HepG2 (cell line): ENCODE data around the gene PRR19. TPM values are rescaled to one million over a fixed set of nuclear protein-coding genes. Genes with fewer than 3 reads are reported as not detected.

ENCODE experiments used
- ATM ChIP-seq: fragments of 450-650 bp; IDR thresholded peaks from 2 replicates; pipeline ENCODE4 v1.7.1; 2017; ENCODE audit warnings: mild to moderate bottlenecking, borderline replicate concordance
- ELF4 ChIP-seq: sonication (generic); formaldehyde crosslinking; IDR thresholded peaks from 2 replicates; pipeline ENCODE4 v1.5.0; 2020; ENCODE audit warnings: missing genetic modification reagents, mild to moderate bottlenecking, moderate library complexity, borderline replicate concordance
- GTF3A ChIP-seq: sonication (generic); formaldehyde crosslinking; conservative IDR thresholded peaks from 2 replicates; pipeline ENCODE4 v1.4.0; 2020; ENCODE audit warnings: mild to moderate bottlenecking, missing genetic modification reagents
- HNF4G ChIP-seq, 2 experiments: sonication (generic) in 1 of 2; formaldehyde crosslinking in 1 of 2; IDR thresholded peaks; 2 replicates each; pipeline versions ENCODE4 v1.4.0 to v1.6.1; 2011 to 2020; ENCODE audit warnings: borderline replicate concordance in 2 of 2, low read depth in 2 of 2, mild to moderate bottlenecking in 2 of 2, low read length in 1 of 2, missing genetic modification reagents in 1 of 2, moderate library complexity in 1 of 2
- IRF2 ChIP-seq: IDR thresholded peaks from 2 replicates; pipeline ENCODE4 v1.6.1; 2018; ENCODE audit warnings: missing genetic modification reagents, missing compliant biosample characterization
- KDM6A ChIP-seq: IDR thresholded peaks from 2 replicates; pipeline ENCODE4 v1.6.1; 2016; ENCODE audit warnings: low read depth
- MZF1 ChIP-seq: sonication (generic); formaldehyde crosslinking; IDR thresholded peaks from 2 replicates; pipeline ENCODE4 v1.8.1; 2023; ENCODE audit warnings: mild to moderate bottlenecking, missing genetic modification reagents, borderline replicate concordance
- NCOA1 ChIP-seq: sonication (generic); formaldehyde crosslinking; IDR thresholded peaks from 2 replicates; pipeline ENCODE4 v1.9.0; 2021; ENCODE audit warnings: missing genetic modification reagents
- NFRKB ChIP-seq: fragments of 450-650 bp; IDR thresholded peaks from 2 replicates; pipeline ENCODE4 v1.6.1; 2017
- PAWR ChIP-seq: sonication (generic); formaldehyde crosslinking; IDR thresholded peaks from 2 replicates; pipeline ENCODE4 v1.4.0; 2020; ENCODE audit warnings: missing genetic modification reagents, mild to moderate bottlenecking, borderline replicate concordance
- TCF12 ChIP-seq, 2 experiments: fragments of 450-650 bp in 1 of 2; sonication (generic) in 1 of 2; formaldehyde crosslinking in 1 of 2; IDR thresholded peaks; 2 replicates each; pipeline versions ENCODE4 v1.6.1 to v1.8.0; 2017 to 2022; ENCODE audit warnings: antibody characterized with exemption in 1 of 2, mild to moderate bottlenecking in 1 of 2, missing genetic modification reagents in 1 of 2, moderate library complexity in 1 of 2
- ZFP41 ChIP-seq: sonication (generic); formaldehyde crosslinking; IDR thresholded peaks from 2 replicates; pipeline ENCODE4 v1.4.0; 2020; ENCODE audit warnings: mild to moderate bottlenecking, missing genetic modification reagents, borderline replicate concordance
- ZFY ChIP-seq: sonication (generic); formaldehyde crosslinking; IDR thresholded peaks from 2 replicates; pipeline ENCODE4 v1.4.0; 2020; ENCODE audit warnings: missing genetic modification reagents
- ZMYM2 ChIP-seq: sonication (generic); formaldehyde crosslinking; IDR thresholded peaks from 2 replicates; pipeline ENCODE4 v1.8.0; 2022; ENCODE audit warnings: mild to moderate bottlenecking, missing genetic modification reagents
- ZNF10 ChIP-seq: sonication (generic); formaldehyde crosslinking; IDR thresholded peaks from 2 replicates; pipeline ENCODE4 v1.4.0; 2020; ENCODE audit warnings: mild to moderate bottlenecking, low read depth, missing genetic modification reagents, borderline replicate concordance
- polyA plus RNA-seq, 8 experiments: library from polyadenylated mRNA; depleted of rRNA in 3 of 8; stranded (reverse) in 7 of 8; unstranded in 1 of 8; fragments of >200 nt; fragmentation: Illumina TruSeq in 4 of 8; extraction: Trizol in 4 of 8; gene quantifications; 2 replicates each; pipeline versions ENCODE4 v1.2.1 to v1.2.3, GENCODE V29; 2011 to 2016; ENCODE audit warnings: low read depth in 4 of 8, missing spikeins in 1 of 8, mixed read lengths in 1 of 8; ENCODE audit not compliant: insufficient read depth in 1 of 8
- total RNA-seq, 5 experiments: library from RNA; depleted of rRNA; stranded (reverse); fragments of >200 nt; fragmentation: Illumina TruSeq; extraction: Trizol; gene quantifications; 2 replicates each; pipeline ENCODE4 v1.2.3, GENCODE V29; 2016; ENCODE audit warnings: low read depth in 1 of 5
- TF ChIP-seq, protein P1 (sequence below): sonication (generic); formaldehyde crosslinking; IDR thresholded peaks from 2 replicates; pipeline ENCODE4; 2020; ENCODE audit warnings: missing genetic modification reagents, mild to moderate bottlenecking, borderline replicate concordance
- TF ChIP-seq, protein P2 (sequence below): IDR thresholded peaks from 2 replicates; pipeline ENCODE4 v1.6.1; 2016; ENCODE audit warnings: missing compliant biosample characterization, missing genetic modification reagents, borderline replicate concordance
- TF ChIP-seq, protein P3 (sequence below): sonication (generic); formaldehyde crosslinking; conservative IDR thresholded peaks from 2 replicates; pipeline ENCODE4 v1.4.0; 2020; ENCODE audit warnings: missing genetic modification reagents
- TF ChIP-seq, protein P4 (sequence below): IDR thresholded peaks from 2 replicates; pipeline ENCODE4 v1.6.1; 2016; ENCODE audit warnings: control low read depth

The PRR19 gene
- total and polyA plus RNA-seq, 2 of the 13 experiments (the other 11 are each of a cell fraction or from before 2014, with no cell fraction given), result 0.21 to 0.33 TPM

DNA sequence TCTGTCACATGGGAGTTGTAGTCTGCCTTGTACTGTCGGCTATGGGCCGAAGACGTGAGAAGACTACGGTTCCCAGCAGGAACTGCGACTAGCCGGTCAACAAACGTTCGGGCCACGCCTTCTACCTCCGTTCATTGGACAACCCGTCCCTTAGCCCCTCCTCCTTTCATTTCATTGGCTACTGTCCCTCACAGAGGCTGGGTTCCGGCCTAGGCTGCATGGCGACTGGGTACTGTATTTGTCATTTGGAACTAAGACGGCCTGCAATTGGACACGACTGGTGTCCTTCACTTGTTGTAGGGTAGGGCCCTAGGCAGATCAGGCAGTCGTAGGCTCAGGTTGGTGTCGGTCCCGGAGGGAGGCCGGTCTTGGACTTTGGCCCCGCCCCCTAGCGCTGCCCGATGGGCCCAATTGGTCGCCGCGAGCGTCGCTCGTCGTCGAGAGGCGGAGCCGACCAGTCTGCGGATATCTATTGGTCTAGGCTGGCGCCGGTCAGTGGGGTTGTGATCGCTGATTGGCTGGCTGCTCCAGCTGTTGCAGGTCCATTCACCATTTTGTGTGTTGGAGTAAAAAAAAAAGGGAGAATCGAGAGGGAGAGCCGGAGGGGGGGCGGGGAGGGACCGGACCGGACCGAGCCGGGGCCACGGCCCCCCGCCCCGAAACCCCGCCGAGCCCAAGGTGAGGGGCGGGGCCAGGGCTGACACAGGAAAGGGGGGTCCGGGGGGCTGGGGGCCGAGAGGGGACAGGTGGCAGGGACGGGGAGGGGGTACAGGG lies 33.0 kb upstream of the PRR19 start, which contains the start of gene CIC (continued):
- TF ChIP-seq ATM, result no peak
- TF ChIP-seq GTF3A (CRISPR knock-in tag), result no peak
- TF ChIP-seq MZF1, result no peak
- TF ChIP-seq PAWR, result no peak
- no peak for TF ChIP-seq TCF12 (IDR thresholded peaks at IDR 0.05)
- no peak for TF ChIP-seq TCF12 (CRISPR knock-in tag; IDR thresholded peaks at IDR 0.05)
- TF ChIP-seq NFRKB, result no peak
- TF ChIP-seq HNF4G (IDR thresholded peaks at IDR 0.05; ENCODE audit: borderline replicate concordance, low read depth, low read length), result no peak
- no peak for TF ChIP-seq HNF4G (CRISPR knock-in tag; IDR thresholded peaks at IDR 0.05; ENCODE audit: borderline replicate concordance, low read depth)
- TF ChIP-seq, protein P1, sequence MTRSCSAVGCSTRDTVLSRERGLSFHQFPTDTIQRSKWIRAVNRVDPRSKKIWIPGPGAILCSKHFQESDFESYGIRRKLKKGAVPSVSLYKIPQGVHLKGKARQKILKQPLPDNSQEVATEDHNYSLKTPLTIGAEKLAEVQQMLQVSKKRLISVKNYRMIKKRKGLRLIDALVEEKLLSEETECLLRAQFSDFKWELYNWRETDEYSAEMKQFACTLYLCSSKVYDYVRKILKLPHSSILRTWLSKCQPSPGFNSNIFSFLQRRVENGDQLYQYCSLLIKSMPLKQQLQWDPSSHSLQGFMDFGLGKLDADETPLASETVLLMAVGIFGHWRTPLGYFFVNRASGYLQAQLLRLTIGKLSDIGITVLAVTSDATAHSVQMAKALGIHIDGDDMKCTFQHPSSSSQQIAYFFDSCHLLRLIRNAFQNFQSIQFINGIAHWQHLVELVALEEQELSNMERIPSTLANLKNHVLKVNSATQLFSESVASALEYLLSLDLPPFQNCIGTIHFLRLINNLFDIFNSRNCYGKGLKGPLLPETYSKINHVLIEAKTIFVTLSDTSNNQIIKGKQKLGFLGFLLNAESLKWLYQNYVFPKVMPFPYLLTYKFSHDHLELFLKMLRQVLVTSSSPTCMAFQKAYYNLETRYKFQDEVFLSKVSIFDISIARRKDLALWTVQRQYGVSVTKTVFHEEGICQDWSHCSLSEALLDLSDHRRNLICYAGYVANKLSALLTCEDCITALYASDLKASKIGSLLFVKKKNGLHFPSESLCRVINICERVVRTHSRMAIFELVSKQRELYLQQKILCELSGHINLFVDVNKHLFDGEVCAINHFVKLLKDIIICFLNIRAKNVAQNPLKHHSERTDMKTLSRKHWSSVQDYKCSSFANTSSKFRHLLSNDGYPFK (CRISPR knock-in tag), result peak; percentile 55; the same call in 1 of the 2 replicates
- TF ChIP-seq, protein P2, sequence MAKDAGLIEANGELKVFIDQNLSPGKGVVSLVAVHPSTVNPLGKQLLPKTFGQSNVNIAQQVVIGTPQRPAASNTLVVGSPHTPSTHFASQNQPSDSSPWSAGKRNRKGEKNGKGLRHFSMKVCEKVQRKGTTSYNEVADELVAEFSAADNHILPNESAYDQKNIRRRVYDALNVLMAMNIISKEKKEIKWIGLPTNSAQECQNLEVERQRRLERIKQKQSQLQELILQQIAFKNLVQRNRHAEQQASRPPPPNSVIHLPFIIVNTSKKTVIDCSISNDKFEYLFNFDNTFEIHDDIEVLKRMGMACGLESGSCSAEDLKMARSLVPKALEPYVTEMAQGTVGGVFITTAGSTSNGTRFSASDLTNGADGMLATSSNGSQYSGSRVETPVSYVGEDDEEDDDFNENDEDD, result no peak
- TF ChIP-seq ZNF10, result no peak
- no peak for TF ChIP-seq ZFP41 (CRISPR knock-in tag)
- TF ChIP-seq, protein P3, sequence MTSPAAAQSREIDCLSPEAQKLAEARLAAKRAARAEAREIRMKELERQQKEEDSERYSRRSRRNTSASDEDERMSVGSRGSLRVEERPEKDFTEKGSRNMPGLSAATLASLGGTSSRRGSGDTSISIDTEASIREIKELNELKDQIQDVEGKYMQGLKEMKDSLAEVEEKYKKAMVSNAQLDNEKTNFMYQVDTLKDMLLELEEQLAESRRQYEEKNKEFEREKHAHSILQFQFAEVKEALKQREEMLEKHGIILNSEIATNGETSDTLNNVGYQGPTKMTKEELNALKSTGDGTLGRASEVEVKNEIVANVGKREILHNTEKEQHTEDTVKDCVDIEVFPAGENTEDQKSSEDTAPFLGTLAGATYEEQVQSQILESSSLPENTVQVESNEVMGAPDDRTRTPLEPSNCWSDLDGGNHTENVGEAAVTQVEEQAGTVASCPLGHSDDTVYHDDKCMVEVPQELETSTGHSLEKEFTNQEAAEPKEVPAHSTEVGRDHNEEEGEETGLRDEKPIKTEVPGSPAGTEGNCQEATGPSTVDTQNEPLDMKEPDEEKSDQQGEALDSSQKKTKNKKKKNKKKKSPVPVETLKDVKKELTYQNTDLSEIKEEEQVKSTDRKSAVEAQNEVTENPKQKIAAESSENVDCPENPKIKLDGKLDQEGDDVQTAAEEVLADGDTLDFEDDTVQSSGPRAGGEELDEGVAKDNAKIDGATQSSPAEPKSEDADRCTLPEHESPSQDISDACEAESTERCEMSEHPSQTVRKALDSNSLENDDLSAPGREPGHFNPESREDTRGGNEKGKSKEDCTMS, result no peak
- TF ChIP-seq ELF4 (CRISPR knock-in tag), result peak; percentile 63; the same call in 1 of the 2 replicates
- TF ChIP-seq ZMYM2 (CRISPR knock-in tag), result no peak
- no peak for TF ChIP-seq NCOA1 (CRISPR knock-in tag)
- no peak for TF ChIP-seq KDM6A
- TF ChIP-seq, protein P4, sequence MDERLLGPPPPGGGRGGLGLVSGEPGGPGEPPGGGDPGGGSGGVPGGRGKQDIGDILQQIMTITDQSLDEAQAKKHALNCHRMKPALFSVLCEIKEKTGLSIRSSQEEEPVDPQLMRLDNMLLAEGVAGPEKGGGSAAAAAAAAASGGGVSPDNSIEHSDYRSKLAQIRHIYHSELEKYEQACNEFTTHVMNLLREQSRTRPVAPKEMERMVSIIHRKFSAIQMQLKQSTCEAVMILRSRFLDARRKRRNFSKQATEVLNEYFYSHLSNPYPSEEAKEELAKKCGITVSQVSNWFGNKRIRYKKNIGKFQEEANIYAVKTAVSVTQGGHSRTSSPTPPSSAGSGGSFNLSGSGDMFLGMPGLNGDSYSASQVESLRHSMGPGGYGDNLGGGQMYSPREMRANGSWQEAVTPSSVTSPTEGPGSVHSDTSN (CRISPR knock-in tag), result peak; percentile 99
- TF ChIP-seq IRF2 (CRISPR knock-in tag), result no peak
- TF ChIP-seq ZFY, result 0 out of 2 replicates have a peak, but pooled peaks have one; percentile 9
